Measurements from ENCODE around the gene NTM.

NTM gene

DNA sequence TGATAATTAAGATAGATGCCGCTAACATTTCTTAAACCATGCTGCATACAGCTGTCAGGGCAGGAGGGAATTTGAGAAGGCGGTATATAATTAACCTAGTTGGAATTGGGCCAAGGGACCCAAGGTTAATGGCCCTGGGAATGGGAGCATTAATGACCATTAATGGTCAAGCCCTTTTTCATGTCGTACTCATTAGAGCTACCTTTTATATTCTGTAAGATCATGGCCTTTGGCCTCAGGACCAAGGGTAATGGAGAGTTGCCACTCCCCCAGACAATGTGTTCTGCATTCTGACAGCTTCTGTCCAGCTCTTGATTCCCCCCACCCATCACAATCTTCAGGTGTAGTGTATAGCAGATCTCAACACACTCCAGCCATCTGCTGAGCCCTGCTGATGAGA is 111.6 kb downstream of the NTM start:
- TF ChIP-seq CTCF (IDR thresholded peaks at IDR 0.05; ENCODE audit: low read depth, low read length): no peak
- no peak overlapping the region for H3K4me3 ChIP-seq (ENCODE audit: low read depth, low read length)

DNA sequence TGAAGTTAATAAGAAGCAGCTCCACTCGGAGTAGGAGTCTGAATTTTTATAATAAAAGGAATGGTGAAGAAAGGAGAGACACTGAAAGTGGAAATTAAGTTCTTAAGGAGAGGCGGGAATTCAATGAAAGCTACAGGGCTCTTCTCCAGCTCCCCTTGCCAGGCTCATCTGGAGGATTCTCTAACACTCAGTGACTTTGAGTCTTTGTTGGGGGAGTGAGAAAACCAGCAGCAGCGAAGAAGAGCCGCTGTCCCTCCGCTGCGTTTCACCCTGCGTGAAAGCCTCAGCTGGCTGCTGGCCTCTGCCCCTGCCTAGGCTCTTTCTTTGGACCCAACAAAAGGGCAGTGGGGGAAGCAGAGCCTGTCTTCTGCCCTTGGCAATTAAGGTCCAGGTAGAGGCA is 113.0 kb downstream of the NTM start:
- no peak for TF ChIP-seq CTCF (IDR thresholded peaks at IDR 0.05; ENCODE audit: low read depth, low read length)
- H3K4me3 ChIP-seq (ENCODE audit: low read depth, low read length): no peak overlapping the region

- no peak for TF ChIP-seq CTCF (IDR thresholded peaks at IDR 0.05; ENCODE audit: low read depth, low read length)
- H3K4me3 ChIP-seq (ENCODE audit: low read depth, low read length): no peak overlapping the region
Observed at GRCh38 chr11:131483877-131484276, 113.5 kb downstream of the NTM start.

DNA sequence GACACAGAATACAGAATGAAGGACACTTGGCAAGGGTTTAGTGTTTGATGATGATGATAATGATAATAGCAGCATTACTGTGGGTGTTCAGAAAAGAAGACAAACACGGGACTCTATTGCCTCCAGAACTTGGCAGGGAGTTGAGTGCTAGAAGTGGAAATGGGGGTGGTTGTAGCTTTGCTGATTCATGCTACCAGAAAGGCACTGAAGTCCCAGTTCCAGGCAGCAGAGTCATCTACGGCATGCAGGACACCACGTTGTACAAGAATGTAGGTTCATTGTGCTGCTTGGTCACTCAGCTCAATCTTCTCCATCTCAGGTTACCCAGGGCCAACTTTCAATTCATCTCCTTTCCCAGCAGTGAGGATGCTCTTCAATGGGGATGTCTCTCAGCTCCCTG is 115.7 kb downstream of the NTM start:
- no peak overlapping the region for H3K4me3 ChIP-seq (ENCODE audit: low read depth, low read length)
- no peak for TF ChIP-seq CTCF (IDR thresholded peaks at IDR 0.05; ENCODE audit: low read depth, low read length)

GRCh38 chr11:131486937-131487635 is 116.7 kb downstream of the NTM start:
- H3K4me3 ChIP-seq (ENCODE audit: low read depth, low read length): no peak overlapping the region
- TF ChIP-seq CTCF (IDR thresholded peaks at IDR 0.05; ENCODE audit: low read depth, low read length): no peak

DNA sequence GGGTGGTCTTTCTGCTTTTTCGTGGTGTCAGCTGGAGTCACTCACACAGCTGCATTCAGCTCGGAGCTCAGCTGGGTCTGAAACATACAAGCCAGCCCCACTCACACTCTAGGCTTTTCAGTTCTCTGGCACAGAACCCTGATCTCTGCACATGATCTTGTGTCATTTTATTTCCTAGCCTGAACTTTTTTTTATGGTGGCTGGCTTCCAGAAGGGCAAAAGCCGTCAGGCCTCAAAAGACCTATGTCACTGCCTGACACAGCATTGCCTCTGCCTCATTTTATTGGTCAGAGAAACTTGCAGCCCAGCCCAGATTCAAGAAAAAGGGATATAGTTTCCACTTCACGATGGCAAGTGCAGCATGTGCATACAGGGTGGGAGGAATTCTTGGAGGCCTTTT is 117.8 kb downstream of the NTM start:
- no peak overlapping the region for H3K4me3 ChIP-seq (ENCODE audit: low read depth, low read length)
- TF ChIP-seq CTCF (IDR thresholded peaks at IDR 0.05; ENCODE audit: low read depth, low read length): no peak

- H3K4me3 ChIP-seq (ENCODE audit: low read depth, low read length): no peak overlapping the region
- no peak for TF ChIP-seq CTCF (IDR thresholded peaks at IDR 0.05; ENCODE audit: low read depth, low read length)
Observed at GRCh38 chr11:131491503-131491902, 121.1 kb downstream of the NTM start.
